ENCODE measurements around the gene F2. TPM values are rescaled to one million over a fixed set of nuclear protein-coding genes. Genes with fewer than 3 reads are reported as not detected.
"Not testable (repeated sequence)": the region's sequence is repeated elsewhere in the genome, so short reads cannot be mapped to it uniquely, and the experiment has no call there.

F2 gene
- total RNA-seq, 4 donors from 2014 or later: not detected

GRCh38 chr11:46706886-46707285 is 12.1 kb upstream of the F2 start:
- TF ChIP-seq, protein P1, sequence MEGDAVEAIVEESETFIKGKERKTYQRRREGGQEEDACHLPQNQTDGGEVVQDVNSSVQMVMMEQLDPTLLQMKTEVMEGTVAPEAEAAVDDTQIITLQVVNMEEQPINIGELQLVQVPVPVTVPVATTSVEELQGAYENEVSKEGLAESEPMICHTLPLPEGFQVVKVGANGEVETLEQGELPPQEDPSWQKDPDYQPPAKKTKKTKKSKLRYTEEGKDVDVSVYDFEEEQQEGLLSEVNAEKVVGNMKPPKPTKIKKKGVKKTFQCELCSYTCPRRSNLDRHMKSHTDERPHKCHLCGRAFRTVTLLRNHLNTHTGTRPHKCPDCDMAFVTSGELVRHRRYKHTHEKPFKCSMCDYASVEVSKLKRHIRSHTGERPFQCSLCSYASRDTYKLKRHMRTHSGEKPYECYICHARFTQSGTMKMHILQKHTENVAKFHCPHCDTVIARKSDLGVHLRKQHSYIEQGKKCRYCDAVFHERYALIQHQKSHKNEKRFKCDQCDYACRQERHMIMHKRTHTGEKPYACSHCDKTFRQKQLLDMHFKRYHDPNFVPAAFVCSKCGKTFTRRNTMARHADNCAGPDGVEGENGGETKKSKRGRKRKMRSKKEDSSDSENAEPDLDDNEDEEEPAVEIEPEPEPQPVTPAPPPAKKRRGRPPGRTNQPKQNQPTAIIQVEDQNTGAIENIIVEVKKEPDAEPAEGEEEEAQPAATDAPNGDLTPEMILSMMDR (IDR thresholded peaks at IDR 0.05): no peak
- TF ChIP-seq POLR2A (IDR thresholded peaks at IDR 0.05): no peak
- DNase-seq (ENCODE audit: low spot score in 2 of 2): no peak
- intact Hi-C loops (cut with DNase I; ENCODE audit: low total_unique reads): no loop called here
- 87% methylated on average over 7 of the region's 7 CpGs for WGBS, 2 donors
- no peak overlapping the region for H3K4me3 ChIP-seq (ENCODE audit: low read depth, poor library complexity, severe bottlenecking)

DNA sequence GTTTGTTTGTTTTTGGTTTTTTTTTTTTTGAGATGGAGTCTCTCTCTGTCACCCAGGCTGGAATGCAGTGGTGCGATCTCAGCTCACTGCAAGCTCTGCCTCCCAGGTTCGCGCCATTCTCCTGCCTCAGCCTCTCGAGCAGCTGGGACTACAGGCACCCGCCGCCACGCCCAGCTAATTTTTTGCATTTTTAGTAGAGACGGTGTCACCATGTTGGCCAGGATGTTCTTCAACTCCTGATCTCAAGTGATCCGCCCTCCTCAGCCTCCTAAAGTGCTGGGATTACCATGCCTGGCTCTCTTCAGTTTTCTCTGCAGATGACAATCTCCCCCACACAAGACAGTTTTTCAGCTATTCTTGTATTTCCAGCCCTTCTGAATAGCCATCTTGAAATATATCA is 9.7 kb upstream of the F2 start:
- DNase-seq (ENCODE audit: low spot score in 2 of 2); intact Hi-C loops (cut with DNase I; ENCODE audit: low total_unique reads); H3K4me3 ChIP-seq (ENCODE audit: low read depth, poor library complexity, severe bottlenecking): not testable (repeated sequence)
- 77 to 80% methylated on average over 9 of the region's 9 CpGs for WGBS, 2 donors

DNA sequence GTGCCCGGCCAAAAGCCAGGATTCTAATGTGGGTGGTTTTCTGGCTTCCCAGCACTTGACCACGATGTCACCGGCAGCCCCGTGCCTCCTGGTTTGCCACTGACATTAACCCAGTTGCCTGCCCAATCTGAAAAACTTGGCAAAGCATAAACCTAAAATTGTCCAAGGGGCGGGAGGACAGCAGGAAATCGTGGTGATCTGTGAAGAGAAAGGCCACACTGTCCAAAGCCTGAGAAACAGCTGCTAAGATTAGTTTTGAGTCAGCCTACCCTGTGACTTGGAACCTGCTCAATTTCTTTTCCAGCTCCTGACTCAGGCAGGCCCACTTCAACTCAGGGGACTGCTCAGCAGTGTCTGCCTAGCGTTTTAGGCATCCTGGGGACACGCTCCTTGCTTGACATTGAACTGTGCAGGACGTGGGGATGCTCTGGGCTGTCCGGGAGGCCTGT is 8.2 kb upstream of the F2 start:
- TF ChIP-seq, protein P1 (IDR thresholded peaks at IDR 0.05): no peak
- no peak for TF ChIP-seq POLR2A (IDR thresholded peaks at IDR 0.05)
- 40 to 63% methylated on average over 10 of the region's 10 CpGs for WGBS, 2 donors
- H3K4me3 ChIP-seq (ENCODE audit: low read depth, poor library complexity, severe bottlenecking): no peak overlapping the region
- intact Hi-C loops (cut with DNase I; ENCODE audit: low total_unique reads): no loop called here
- peak in 1 of 2 donors; percentile 69 for DNase-seq (ENCODE audit: low spot score in 2 of 2)

- no peak overlapping the region for H3K4me3 ChIP-seq (ENCODE audit: low read depth, poor library complexity, severe bottlenecking)
- TF ChIP-seq POLR2A (IDR thresholded peaks at IDR 0.05): no peak
- TF ChIP-seq, protein P1 (IDR thresholded peaks at IDR 0.05): no peak
- WGBS, 2 donors: 62 to 69% methylated on average over 5 of the region's 5 CpGs
- intact Hi-C loops (cut with DNase I; ENCODE audit: low total_unique reads): no loop called here
- no peak for DNase-seq (ENCODE audit: low spot score in 2 of 2)
Observed at GRCh38 chr11:46711303-46711702, 7.7 kb upstream of the F2 start.

GRCh38 chr11:46712874-46713576 is 6.0 kb upstream of the F2 start:
- H3K4me3 ChIP-seq (ENCODE audit: low read depth, poor library complexity, severe bottlenecking): no peak overlapping the region
- TF ChIP-seq, protein P1 (IDR thresholded peaks at IDR 0.05): no peak
- TF ChIP-seq POLR2A (IDR thresholded peaks at IDR 0.05): no peak
- intact Hi-C loops (cut with DNase I; ENCODE audit: low total_unique reads): no loop called here
- DNase-seq (ENCODE audit: low spot score in 2 of 2): no peak
- 91 to 96% methylated on average over 7 of the region's 7 CpGs for WGBS, 2 donors

GRCh38 chr11:46717825-46718154 is 1.2 kb upstream of the F2 start:
- 97 to 100% methylated on average over 2 of the region's 2 CpGs for WGBS, 2 donors
- DNase-seq (ENCODE audit: low spot score in 2 of 2); intact Hi-C loops (cut with DNase I; ENCODE audit: low total_unique reads); H3K4me3 ChIP-seq (ENCODE audit: low read depth, poor library complexity, severe bottlenecking): not testable (repeated sequence)
